DMS79 treated with DMSO at 0.1 percent for 48 hours (cell line): ENCODE measurements around the gene CARNS1.

Source experiments
- DNase-seq: peaks from one replicate; lab custom pipeline; 2025; lab: John Stamatoyannopoulos, UW

The CARNS1 gene, protein sequence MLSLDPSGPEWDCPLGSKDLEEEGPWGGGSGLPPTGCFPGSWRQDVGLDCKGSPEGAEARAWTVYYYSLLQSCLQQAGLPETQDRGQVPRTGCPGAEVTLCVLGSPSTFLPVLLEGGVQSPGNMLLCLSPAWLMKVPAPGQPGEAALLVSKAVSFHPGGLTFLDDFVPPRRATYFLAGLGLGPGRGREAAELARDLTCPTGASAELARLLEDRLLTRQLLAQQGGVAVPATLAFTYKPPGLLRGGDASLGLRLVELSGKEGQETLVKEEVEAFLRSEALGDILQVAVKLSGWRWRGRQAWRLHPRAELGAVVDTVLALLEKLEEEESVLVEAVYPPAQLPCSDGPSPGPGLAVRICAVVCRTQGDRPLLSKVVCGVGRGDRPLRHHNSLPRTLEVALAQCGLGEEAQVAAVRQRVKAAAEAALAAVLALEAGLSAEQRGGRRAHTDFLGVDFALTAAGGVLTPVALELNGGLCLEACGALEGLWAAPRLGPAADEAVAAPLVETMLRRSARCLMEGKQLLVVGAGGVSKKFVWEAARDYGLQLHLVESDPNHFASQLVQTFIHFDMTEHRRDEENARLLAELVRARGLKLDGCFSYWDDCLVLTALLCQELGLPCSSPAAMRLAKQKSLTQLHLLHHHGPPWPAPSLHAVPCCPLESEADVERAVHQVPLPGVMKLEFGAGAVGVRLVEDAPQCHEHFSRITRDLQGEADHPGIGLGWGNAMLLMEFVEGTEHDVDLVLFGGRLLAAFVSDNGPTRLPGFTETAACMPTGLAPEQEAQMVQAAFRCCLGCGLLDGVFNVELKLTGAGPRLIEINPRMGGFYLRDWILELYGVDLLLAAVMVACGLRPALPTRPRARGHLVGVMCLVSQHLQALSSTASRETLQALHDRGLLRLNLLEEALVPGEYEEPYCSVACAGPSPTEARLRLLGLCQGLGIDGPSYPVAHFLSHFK

DNA sequence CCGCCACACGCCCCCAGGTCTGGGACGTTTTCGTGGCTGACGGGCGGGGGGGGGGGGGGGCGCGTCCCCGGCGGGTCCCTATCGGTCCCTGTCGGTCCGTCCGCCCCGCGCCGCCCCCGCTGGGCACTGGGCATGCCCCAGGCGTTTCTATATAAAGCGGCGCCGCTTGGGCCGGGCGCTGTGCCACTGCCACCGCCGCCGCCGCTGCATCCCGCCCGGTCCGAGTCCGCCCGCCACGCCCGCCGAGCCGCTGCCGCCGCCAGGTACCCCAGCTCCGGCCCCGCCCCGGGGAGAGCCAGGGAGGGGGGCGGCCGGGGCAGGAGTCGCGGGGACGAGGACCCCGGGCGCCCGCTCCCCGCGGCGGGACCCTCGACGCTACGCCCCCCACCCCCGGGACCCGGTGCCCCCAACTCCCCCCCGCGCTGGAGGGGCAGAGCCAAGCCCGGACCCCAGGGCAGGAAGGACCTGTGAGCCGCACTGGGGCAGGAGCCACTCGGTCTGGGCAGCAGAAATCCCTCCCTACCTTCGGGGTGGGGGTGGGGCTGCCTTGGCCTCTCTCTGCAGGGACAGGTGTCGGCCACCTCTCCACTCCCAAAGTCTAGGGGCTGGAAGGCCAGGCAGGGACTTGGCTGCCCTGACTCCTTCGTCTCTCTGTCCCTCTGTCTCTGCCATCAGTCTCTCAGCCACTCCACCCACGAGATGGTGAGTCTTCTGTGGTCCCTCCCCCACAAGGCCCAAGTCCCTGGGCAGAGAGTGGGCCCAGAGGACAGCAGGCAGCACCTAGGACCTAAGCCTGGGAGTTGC is at the start of gene CARNS1:
Gene CARNS1 (plus strand): TSS at position 178 of the 804 bp plus-strand sequence. CDS start 522 bp downstream, at position 700.
- DNase-seq: no peak

DNA sequence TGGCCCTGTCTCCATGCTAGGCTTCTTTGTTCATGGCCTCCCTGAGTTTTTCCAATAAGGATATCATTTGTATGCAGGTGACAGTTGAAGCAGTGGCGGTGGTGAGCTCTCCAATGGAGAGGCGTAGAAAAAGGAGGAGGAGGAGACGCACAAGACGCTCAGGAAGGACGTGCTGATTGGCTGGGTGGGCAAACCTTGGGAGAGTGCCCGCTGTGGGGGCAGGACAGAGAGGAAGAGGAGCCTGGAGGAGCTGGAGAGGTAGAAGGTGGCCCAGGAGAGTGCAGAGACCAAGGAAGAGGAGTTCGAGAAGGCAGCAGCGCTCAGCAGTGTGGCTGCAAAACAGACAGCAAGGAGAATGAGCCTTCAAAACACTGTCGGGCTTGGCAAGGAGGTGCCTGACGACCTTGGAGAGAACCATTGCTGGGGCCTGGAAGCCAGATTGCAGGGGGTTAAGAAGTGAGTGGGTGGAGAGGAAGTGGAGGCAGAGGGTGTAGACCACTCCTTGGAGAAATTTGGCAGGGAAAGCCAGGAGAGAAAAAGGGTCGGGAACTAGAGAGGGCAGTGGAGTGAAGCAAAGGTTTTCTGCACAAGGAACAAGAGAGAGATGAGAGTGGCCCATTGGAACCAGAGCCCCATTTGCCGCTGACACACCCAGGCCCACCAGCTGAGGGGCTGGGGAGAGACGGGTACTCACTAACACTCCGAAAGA is 49.6 kb upstream of the CARNS1 start:
- DNase-seq: no peak

DNA sequence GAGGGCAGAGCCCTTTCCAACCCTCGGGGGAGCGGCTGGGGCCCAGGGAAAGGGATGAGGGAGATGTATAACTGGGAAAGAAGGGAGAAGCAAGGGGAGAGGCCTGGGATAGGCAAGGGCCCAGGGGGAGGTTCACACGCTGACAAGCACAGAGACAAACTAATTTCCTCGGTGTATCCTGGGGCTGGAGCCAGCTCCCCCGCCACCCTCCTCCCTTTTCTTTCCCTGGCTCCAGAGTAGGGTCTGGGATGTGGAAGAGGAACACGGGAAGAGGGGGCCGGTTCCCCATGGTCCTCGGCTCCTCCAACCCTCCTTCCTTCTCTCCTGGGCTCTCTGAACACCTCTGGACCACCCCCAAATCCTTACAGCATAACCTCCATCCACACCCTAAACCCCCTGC is 48.9 kb upstream of the CARNS1 start:
- no peak for DNase-seq

DNA sequence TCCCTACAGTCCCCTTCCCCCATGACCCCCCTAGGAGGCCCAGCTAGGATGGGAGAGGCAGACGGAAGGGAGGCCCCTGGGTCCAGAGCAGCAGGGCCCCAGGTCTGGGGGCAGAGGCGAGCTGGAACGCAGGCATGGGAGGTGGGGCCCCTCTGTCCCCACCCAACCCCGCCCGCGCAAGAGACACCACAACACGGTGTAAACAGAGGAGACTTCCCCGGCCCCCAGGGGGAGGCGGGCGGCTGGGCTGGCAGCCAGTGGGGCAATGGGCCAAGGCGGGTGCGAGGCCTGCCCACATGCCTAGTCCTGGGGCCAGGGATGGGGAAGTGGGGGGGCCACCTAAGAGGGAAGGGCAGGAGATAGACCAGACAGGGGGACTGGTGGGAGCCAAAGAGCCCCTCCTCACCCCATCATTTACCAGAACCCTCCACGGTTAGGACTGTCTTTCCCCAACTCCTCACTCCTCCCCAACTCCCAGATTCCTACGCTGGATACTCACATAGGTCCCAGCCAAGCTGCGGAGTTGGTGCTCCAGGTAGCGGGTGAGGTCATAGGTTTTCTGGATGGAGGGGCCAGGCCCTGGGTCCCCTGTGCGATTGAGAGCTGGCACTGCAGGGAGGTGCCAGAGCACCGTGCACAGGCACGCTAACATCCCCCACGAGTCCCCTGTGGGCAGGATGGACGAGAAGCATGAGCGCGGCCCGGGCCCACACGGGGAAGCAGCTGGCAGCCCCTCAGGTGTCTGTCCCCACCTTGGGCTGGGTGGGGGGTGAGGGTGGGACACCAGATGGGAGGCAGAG is 48.3 kb upstream of the CARNS1 start:
- DNase-seq: no peak

DNA sequence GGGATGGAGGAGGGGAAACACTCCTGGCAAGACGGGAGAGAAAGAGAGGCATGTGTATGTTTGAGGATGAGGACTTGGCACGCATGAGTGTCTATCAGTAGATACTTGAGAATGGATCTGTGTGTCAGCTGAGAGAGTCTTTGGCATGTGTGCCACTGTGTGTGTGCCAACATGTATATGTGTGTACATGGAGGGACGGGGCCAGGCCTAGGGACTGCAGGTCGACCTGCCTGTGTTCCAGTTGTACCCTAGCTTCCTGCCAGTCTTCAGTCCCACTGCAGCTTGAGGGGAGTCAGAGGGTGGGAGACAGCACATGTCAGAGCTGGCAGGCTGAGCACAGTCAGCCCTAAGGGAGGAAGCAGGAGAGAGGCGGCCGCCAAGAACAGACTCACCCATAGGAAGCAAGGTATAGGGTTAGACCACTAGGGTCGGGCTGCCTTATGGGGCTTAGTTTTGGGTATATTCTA is 47.7 kb upstream of the CARNS1 start:
- DNase-seq: no peak

DNA sequence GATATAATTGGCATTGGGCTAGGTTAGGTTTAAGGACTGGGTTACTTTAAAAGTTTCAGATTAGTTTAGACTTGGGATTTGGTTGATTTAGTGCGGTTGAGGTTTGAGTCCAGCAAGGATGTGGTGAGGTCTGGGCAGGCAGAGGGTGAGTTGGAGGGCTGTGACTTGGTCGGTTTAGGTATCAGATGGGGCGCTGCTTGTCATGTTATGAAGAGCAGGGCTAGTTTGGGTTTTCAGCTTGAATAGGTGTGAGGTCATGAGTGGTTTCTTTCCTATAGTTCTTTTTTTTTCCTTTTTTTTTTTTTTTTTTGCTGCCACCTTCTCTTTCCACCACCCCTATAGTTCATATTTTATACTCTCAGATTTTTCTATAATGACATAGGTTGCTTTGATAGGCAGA is 46.9 kb upstream of the CARNS1 start:
- no peak for DNase-seq

DNA sequence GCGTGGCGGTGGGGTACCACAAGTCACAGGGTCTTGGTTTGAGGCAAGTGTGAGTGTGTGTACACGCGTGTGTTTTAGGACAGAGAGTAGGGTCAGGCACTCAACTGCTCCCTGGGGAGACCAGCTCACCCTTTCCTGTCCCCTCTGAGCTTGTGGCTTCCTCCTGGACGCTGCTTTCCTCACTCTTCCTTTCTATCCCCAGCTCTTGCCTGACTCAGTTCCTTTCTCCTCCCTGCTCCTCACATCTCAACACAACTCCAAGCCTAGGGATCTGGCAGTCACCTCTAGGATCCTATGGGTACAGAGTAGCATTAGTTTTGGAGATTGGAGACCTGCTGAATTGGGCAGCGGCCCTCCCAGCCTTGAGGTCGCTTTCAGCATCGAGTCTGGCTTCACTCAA is 46.2 kb upstream of the CARNS1 start:
- no peak for DNase-seq

DNA sequence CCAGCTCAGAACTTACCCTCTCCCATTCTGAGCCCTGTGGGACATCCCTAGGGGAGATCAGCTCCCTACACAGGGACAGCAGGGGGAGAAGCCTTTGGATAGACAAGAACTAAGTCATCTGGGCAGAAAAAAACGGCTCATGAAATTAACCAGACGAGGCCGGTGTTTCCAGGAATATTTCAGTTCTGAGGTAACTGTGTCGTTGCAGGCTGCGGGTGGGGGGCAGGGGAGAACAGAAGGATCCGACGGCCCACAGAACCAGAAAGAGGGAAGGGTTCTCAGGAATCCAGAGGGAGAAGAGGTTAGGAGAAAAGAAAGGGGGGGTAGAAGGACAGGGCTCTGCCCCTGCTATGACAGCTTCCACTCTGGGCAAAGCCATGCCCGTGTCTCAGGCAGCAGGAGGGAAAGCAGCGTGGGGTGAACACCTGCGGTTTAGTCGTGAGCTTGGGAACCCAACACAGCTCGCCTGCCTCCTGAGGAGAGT is 45.6 kb upstream of the CARNS1 start:
- no peak for DNase-seq

DNA sequence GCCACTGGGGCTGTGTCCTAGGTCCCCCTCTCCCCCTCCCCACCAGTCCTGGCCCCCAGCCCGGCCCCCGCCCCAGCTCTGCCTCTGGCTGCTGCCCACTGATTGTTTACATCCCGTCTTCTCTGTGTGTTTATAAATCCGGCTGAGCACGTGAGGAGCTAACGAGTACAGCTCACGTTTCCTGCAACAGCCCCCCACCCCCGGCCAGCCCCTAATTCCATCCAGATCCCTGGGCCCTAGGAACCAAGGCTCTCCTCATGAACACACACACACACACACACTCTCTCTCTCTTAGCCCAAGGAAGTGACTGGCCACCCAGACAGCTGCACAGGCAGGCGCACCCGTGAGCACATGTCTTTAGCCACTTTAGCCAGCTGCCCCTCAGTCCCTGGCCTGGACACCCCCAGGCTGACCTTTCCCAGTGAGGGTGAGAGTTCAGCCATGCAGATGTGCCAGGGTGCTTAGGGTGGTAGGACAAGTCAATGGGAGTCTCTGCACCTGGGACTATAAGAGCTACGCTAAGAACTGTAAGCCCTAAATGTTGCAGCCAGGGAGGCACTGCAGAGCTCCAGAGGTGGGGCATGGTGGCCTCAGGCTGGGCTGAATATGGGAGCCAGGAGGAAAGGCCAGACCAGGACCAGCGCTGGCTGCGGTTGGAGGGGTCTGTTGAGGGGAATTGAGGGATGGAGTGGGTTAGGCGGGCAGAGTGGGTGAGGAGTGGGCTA is 45.0 kb upstream of the CARNS1 start:
- DNase-seq: no peak

DNA sequence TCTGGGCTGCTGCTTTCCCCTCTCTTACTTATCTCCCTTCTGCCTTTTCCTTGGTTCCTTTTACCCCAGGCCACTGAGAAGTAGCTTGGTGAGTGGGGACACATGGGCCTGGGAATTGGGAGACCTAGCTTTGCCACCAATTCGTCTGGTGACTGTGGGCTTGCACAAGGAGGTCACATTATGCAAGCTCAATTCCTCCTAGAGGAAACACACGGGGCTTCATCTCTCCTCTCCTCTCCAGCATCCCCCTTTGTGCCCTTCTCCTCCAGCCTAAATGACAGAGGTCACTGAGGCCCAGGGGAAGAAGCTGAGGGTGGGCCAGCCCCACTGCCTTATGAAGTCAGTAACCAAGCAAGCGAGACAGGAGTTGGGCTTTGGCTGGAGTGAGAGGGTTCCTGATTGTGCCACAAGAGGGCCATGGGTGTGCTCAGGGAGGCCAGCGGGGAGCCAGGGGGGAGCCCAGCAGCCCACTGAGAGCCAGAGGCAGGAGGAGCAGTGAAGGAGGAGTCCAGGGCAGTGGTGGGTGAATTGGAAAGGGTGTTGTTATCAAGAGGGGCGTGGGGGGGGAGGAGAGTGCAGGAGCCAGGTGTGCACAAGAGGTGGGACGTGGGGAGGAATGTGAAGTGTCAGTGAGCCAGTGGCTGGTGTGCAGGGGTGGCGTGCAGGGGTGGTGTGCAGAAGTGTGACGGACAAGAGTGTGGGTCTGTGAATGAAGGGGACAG is 44.1 kb upstream of the CARNS1 start:
- peak; percentile 20 for DNase-seq

DNA sequence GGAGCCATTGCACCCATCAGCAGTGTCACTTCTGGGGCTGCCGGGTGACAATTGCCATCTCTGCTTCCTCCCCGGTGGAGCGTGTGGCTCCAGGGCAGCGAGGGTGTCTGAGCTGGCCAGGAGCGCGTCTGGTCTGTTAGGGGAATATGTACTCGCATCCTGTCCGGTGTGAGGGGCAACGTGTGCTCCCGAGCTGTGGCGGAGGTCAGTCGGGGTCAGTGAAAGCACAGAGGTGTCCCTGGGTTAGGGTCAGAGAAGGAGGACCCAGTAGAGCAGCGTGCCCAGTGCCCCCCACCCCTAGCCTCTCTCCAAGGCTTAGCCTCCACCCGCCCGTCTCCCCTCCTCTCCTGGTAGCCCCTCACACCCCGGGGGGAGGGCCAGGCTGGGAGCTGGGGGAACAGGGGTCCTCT is 43.6 kb upstream of the CARNS1 start:
- no peak for DNase-seq

DNA sequence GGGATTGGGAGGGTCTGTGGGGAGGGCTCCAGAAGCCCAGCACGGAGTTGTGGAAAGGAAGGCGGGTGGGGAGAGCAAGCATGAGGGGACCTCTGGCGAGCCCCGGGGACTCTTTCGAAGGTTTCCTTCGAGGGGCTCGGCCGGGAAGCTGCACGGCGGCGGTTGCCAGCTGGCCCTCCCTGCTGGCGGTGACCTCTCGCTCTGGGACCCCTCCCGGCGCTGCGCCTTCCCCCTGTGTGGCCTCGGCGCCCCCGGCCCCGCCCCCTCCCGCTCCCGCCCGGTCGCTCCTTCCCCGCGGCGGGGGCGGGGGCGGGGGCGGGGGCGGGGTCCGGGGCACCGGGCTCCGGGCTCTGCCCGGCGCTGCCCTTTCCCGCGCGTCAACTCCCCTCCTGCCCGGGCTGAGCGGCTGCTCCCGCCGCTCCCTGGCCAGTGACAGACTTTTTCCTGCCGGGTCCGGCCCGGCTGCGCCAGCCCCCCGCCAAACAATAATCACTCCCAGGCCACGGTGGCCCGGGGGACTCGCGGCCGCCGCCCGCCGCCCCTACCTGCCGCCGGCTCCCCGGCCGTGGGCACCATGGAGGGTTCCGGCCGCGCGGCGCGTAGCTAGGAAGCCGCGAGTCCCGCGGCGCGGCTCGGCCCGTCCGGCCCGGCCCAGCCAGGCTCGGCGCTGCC is 43.0 kb upstream of the CARNS1 start:
- no peak for DNase-seq

DNA sequence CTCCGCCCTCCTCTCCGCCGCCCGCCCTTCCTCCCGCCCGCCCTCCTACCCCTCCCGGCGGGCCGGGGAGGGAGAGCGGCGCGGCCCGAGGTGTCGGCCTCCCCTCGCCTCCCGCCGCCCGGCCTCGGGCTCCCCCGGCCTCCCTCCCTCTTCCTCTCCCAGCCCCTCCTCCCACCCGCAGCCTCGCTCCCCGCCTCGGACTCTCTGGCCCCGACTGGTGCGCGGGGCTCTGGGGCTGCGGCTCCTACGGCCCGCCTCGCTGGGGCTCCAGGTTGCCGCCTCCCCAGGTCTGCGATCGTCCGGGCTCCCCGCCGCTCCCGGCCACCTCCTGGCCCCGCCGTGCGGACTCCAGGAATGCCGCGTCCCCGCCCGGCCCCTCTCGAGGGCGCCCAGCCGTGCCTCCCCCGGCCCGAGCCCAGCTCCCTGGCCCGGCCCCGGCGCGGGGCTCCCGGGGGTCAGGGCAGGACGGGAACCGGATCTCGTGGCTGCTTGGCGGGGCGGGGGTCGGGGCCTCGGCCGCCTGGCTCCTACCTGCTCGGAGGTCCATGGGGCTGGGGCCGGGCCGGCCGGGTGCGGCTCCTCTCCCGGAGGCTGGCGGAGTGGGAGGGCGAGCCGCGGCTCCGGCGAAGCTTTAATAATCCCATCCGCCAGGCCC is 42.4 kb upstream of the CARNS1 start, which contains the start of gene CLCF1:
Gene CLCF1 (minus strand): TSS at position 606 of the 655 bp plus-strand sequence. CDS start 59 bp downstream, at position 547.
- no peak for DNase-seq

DNA sequence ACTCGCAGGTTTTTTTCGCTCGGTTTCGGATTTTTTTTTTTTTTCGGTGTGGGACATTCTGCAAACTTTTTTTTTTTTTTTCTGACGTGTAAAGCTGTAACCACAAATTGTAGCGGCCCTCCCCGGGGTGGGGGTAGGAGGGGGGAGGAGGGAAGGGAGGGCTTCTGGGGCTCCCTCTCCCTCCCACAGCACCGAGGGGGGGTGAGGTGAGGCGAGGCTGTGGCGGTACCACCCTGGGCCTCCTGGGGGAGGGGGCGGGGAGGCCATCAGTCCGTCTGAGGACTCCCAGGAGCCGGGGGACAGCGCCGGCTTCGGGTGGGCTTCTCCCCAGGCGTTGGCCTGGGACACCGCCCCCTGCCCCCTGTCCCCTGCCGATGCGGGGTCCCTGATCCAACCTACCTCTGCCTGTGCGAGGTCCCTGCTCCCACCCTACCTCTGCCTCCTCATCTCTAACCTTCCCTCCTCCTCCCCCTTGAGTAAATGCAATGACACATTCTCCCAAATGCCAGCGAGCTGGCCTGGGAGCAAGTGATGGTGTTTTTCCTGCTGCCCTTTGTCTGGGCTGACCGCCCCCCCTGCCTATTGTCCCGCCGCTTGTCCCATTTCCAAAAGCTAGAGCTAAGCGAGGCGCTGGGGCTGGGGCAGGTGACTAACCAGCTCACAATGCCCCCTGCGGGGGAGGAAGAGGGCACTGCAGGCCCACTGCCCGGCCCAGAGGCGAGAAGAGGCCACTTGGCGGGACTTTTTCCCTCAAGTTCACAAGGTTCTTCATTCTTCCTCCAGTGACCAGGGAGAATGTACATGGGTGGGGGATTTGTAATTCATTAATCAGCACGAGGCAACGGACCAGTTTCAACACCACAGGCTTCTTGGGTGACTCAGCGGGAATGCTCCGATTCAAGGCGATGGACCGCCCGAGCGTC is 41.6 kb upstream of the CARNS1 start:
- no peak for DNase-seq

DNA sequence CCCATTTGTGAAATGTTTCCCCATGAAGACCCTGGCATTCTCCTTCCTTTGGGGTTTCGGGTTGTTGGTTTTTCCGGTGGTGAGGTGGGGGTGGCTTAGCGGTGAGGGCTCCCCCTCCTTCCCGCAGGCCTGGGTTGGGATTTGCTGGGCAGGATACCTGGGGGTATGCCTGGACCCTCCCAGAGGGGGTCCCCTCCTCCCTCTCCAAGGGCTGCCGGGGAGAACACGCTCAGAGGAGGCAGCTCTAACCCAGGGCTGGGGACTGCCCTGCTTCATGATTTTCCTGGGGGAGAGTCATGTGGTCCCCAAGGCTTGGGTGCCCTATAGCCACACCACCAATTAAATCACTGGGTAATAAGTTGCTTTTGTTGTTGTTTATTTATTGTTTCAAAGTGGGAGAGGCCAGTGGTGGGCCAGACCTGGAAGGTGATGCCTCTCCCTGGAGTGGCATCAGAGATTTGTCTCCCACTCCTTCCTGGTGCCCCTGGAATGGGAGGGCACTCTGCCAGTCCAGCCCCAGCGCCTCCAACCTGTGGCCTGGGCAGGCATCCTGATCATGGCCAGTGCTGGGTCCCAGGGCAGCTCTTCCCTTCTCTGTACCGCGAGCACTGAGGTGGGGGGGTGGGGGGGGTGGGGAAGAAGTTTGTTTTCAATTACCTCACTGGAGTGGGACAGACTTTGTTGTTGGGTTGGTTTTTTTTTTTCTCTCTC is 40.8 kb upstream of the CARNS1 start:
- no peak for DNase-seq
